H9 (cell line): ENCODE measurements around the gene WDR20. TPM values are rescaled to one million over a fixed set of nuclear protein-coding genes. Genes with fewer than 3 reads are reported as not detected.
A peak's percentile ranks its signal among the peaks of the same experiment; 100 is the strongest.

Experiments
- DNase-seq: peaks from one replicate; pipeline ENCODE4 v3.0.0-alpha.2; 2017
- H2AFZ ChIP-seq: one replicate; pipeline ENCODE4 v1.6.1; 2013; ENCODE audit warnings: mild to moderate bottlenecking, low read length, control low read depth, moderate library complexity
- H2AK5ac ChIP-seq: 2 replicates; pipeline ENCODE4 v1.6.1; 2013; ENCODE audit warnings: low read length, control low read depth, mixed read lengths; ENCODE audit not compliant: insufficient read length
- H2BK120ac ChIP-seq: one replicate; pipeline ENCODE4 v1.6.1; 2013; ENCODE audit warnings: low read depth, mild to moderate bottlenecking, low read length, control low read depth, inconsistent platforms; ENCODE audit not compliant: poor library complexity, severe bottlenecking
- H2BK12ac ChIP-seq: 2 replicates; pipeline ENCODE4 v1.6.1; 2013; ENCODE audit warnings: low read length, control low read depth, mixed read lengths, low read depth; ENCODE audit not compliant: insufficient read length
- H2BK15ac ChIP-seq: 2 replicates; pipeline ENCODE4 v1.6.1; 2013; ENCODE audit warnings: low read depth, low read length, control low read depth
- H2BK20ac ChIP-seq: one replicate; pipeline ENCODE4 v1.6.1; 2013; ENCODE audit warnings: low read depth, mild to moderate bottlenecking, low read length, control low read depth, inconsistent platforms; ENCODE audit not compliant: poor library complexity, severe bottlenecking
- H2BK5ac ChIP-seq: 2 replicates; pipeline ENCODE4 v1.6.1; 2013; ENCODE audit warnings: low read length, control low read depth, mixed read lengths; ENCODE audit not compliant: insufficient read length
- H3K14ac ChIP-seq: 2 replicates; pipeline ENCODE4 v1.6.1; 2013; ENCODE audit warnings: low read length, control low read depth; ENCODE audit not compliant: insufficient read depth
- H3K18ac ChIP-seq: 2 replicates; pipeline ENCODE4 v1.6.1; 2013; ENCODE audit warnings: low read depth, mild to moderate bottlenecking, mixed read lengths, low read length, control low read depth; ENCODE audit not compliant: insufficient read length
- H3K23ac ChIP-seq: 2 replicates; pipeline ENCODE4 v1.6.1; 2013; ENCODE audit warnings: low read length, control low read depth, mixed read lengths, low read depth; ENCODE audit not compliant: insufficient read length
- H3K23me2 ChIP-seq: 2 replicates; pipeline ENCODE4 v1.6.1; 2013; ENCODE audit warnings: low read depth, mild to moderate bottlenecking, mixed read lengths, low read length, control low read depth; ENCODE audit not compliant: insufficient read length, poor library complexity, severe bottlenecking
- H3K27ac ChIP-seq: 2 replicates; pipeline ENCODE4 v1.5.1; 2013; ENCODE audit warnings: low read length, control low read depth, mixed read lengths, low read depth; ENCODE audit not compliant: insufficient read length
- H3K27me3 ChIP-seq: 2 replicates; pipeline ENCODE4 v1.6.1; 2013; ENCODE audit warnings: low read length, control low read depth, inconsistent platforms; ENCODE audit not compliant: insufficient read depth
- H3K4ac ChIP-seq: 2 replicates; pipeline ENCODE4 v1.6.1; 2013; ENCODE audit warnings: low read depth, mild to moderate bottlenecking, control low read depth, inconsistent platforms, low read length, moderate library complexity
- H3K4me1 ChIP-seq: 2 replicates; pipeline ENCODE4 v1.6.1; 2013; ENCODE audit warnings: low read length, control low read depth, inconsistent platforms; ENCODE audit not compliant: insufficient read depth
- H3K4me2 ChIP-seq: 2 replicates; pipeline ENCODE4 v1.6.1; 2013; ENCODE audit warnings: low read length, control low read depth, mixed read lengths; ENCODE audit not compliant: insufficient read length, insufficient read depth
- H3K56ac ChIP-seq: 2 replicates; pipeline ENCODE4 v1.6.1; 2013; ENCODE audit warnings: low read depth, mild to moderate bottlenecking, mixed read lengths, low read length, control low read depth; ENCODE audit not compliant: insufficient read length
- H3K79me1 ChIP-seq: 2 replicates; pipeline ENCODE4 v1.6.1; 2013; ENCODE audit warnings: low read depth, mild to moderate bottlenecking, moderate library complexity, low read length, control low read depth, inconsistent platforms; ENCODE audit not compliant: insufficient read depth, poor library complexity, severe bottlenecking
- H3K79me2 ChIP-seq: 2 replicates; pipeline ENCODE4 v1.6.1; 2013; ENCODE audit warnings: low read length, control low read depth, inconsistent platforms; ENCODE audit not compliant: insufficient read depth
- H3K9ac ChIP-seq: 2 replicates; pipeline ENCODE4 v1.6.1; 2013; ENCODE audit warnings: low read length, control low read depth, mixed read lengths; ENCODE audit not compliant: insufficient read length; ENCODE audit errors: extremely low read depth
- H3K9me3 ChIP-seq: one replicate; pipeline ENCODE4 v1.6.1; 2013; ENCODE audit warnings: low read depth, low read length, inconsistent platforms; ENCODE audit not compliant: control insufficient read depth
- H3T11ph ChIP-seq: one replicate; pipeline ENCODE4 v1.6.1; 2013; ENCODE audit warnings: mild to moderate bottlenecking, low read length, control low read depth, inconsistent platforms
- H4K20me1 ChIP-seq: one replicate; pipeline ENCODE4 v1.6.1; 2013; ENCODE audit not compliant: control insufficient read depth, insufficient read length, insufficient read depth
- H4K5ac ChIP-seq: 2 replicates; pipeline ENCODE4 v1.6.1; 2013; ENCODE audit warnings: low read depth, mild to moderate bottlenecking, mixed read lengths, low read length, control low read depth; ENCODE audit not compliant: insufficient read length
- H4K8ac ChIP-seq: replicated peaks from 2 replicates; pipeline ENCODE4 v1.6.1; 2013; ENCODE audit warnings: low read length, control low read depth, mixed read lengths, low read depth; ENCODE audit not compliant: insufficient read length
- H4K91ac ChIP-seq: 2 replicates; pipeline ENCODE4 v1.6.1; 2013; ENCODE audit warnings: low read depth, mild to moderate bottlenecking, moderate library complexity, mixed read lengths, low read length, control low read depth; ENCODE audit not compliant: insufficient read length
- H3K27ac Mint-ChIP-seq, 3 experiments: 2 replicates in 2 of 3; 3 replicates in 1 of 3; pipeline ENCODE4 v1.8.0; 2020 to 2021; ENCODE audit warnings: mixed read lengths in 3 of 3, mild to moderate bottlenecking in 1 of 3, moderate library complexity in 1 of 3
- H3K27me3 Mint-ChIP-seq: 2 replicates; pipeline ENCODE4 v1.8.0; 2021; ENCODE audit warnings: low read depth, mild to moderate bottlenecking, moderate library complexity, mixed read lengths
- H3K36me3 Mint-ChIP-seq, 3 experiments: 2 replicates in 2 of 3; 3 replicates in 1 of 3; pipeline ENCODE4 v1.8.0; 2020 to 2021; ENCODE audit warnings: low read depth in 3 of 3, mixed read lengths in 3 of 3; ENCODE audit not compliant: insufficient read depth in 1 of 3
- H3K4me1 Mint-ChIP-seq, 2 experiments: 2 replicates each; pipeline ENCODE4 v1.8.0; 2020; ENCODE audit warnings: mixed read lengths in 2 of 2
- H3K4me3 Mint-ChIP-seq, 2 experiments: 2 replicates in 1 of 2; 3 replicates in 1 of 2; pipeline ENCODE4 v1.8.0; 2020 to 2021; ENCODE audit warnings: mild to moderate bottlenecking in 2 of 2, mixed read lengths in 2 of 2, moderate library complexity in 1 of 2
- H3K9me3 Mint-ChIP-seq, 2 experiments: 2 replicates in 1 of 2; 3 replicates in 1 of 2; pipeline ENCODE4 v1.8.0; 2020; ENCODE audit warnings: mild to moderate bottlenecking in 2 of 2, mixed read lengths in 2 of 2, moderate library complexity in 1 of 2
- CTCF ChIP-seq: fragments of 200-600 bp; sonication (generic); conservative IDR thresholded peaks from 3 replicates; pipeline ENCODE4 v1.8.0; 2021; ENCODE audit warnings: antibody characterized with exemption, mild to moderate bottlenecking
- WGBS: extraction: QIAGEN DNeasy Blood & Tissue Kit; methylation state at CpG from one replicate; pipeline ENCODE4 v1.1.7; 2013; ENCODE audit warnings: missing lambda C conversion rate, low lambda C conversion rate, mixed read lengths; ENCODE audit not compliant: insufficient read length; ENCODE audit errors: extremely low coverage; 5-methylcytosine and 5-hydroxymethylcytosine counted together
- total RNA-seq: library from RNA; stranded (reverse); gene quantifications from 2 replicates; pipeline ENCODE4 v1.2.1, GENCODE V29; 2021

The WDR20 gene
- total RNA-seq, 1 experiment from 2014 or later: 31.6 TPM

- no peaks in the 10 kb centered on the region for H3K9me3 ChIP-seq
- H3T11ph ChIP-seq: no peak overlapping the region
- no peaks in the 10 kb centered on the region for H4K20me1 ChIP-seq
- no peak for TF ChIP-seq CTCF
- H3K79me1 ChIP-seq: no peaks in the 10 kb centered on the region
- no peak overlapping the region for H3K4ac ChIP-seq
- no peak overlapping the region; the same call in 1 of the 2 replicates for H3K14ac ChIP-seq
- H2BK20ac ChIP-seq: no peak overlapping the region
- no CpG with 5 or more reads among the region's 22 CpGs for WGBS
- no peak overlapping the region for H2BK120ac ChIP-seq
- no peak overlapping the region for H3K56ac ChIP-seq
- H3K4me1 ChIP-seq: no peaks in the 10 kb centered on the region
- H4K5ac ChIP-seq: no peak overlapping the region
- no peaks in the 10 kb centered on the region for H3K23me2 ChIP-seq
- H2AFZ ChIP-seq: no peak overlapping the region
- Mint-ChIP-seq H3K4me1 (0 out of 4 replicates have a peak, but pooled peaks cover 0 to 5% of the 10 kb centered on the region in 2 experiments), H3K9me3 (no peaks in the 10 kb centered on the region), H3K27ac (peak overlapping the region in 1 of 3 experiments; percentile 46; a peak in 2 of 7 replicates), H3K27me3 (no peaks in the 10 kb centered on the region; the same call in 1 of the 2 replicates), H3K36me3 (no peaks in the 10 kb centered on the region), H3K4me3 (no peak overlapping the region)
- H3K27ac ChIP-seq: no peak overlapping the region
- no peak overlapping the region for H3K4me2 ChIP-seq
- H3K79me2 ChIP-seq: no peaks in the 10 kb centered on the region
- H2BK12ac ChIP-seq: no peak overlapping the region
- no peaks in the 10 kb centered on the region for H3K27me3 ChIP-seq
- DNase-seq: no peak
- no peak overlapping the region for H2BK15ac ChIP-seq
- no peak overlapping the region for H3K9ac ChIP-seq
- no peak overlapping the region for H4K8ac ChIP-seq
- H3K18ac ChIP-seq: no peak overlapping the region
- no peak overlapping the region for H2AK5ac ChIP-seq
- H4K91ac ChIP-seq: no peak overlapping the region
- no peak overlapping the region for H3K23ac ChIP-seq
- no peak overlapping the region for H2BK5ac ChIP-seq
Observed at GRCh38 chr14:102230481-102231210, 90.9 kb downstream of the WDR20 start.
